Heart right ventricle (tissue), 16 donors: ENCODE results near the gene CLEC16A. TPM values are rescaled to one million over a fixed set of nuclear protein-coding genes. Genes with fewer than 3 reads are reported as not detected.

Source experiments
- ATAC-seq, 8 donors: fragments of 200-7000 bp; cut with Tn5 transposase; one replicate each; pipeline ENCODE4 v1.9.1; 2020; ENCODE audit warnings: mild to moderate bottlenecking in 8 of 8, moderate library complexity in 8 of 8, moderate number of reproducible peaks in 1 of 8
- DNase-seq, 2 donors: peaks; one replicate each; pipeline ENCODE4 v3.0.0-alpha.2; 2020
- H3K27ac ChIP-seq, 10 donors: fragments of 200-600 bp; sonication (generic) in 2 of 10; one replicate each; pipeline versions ENCODE4 v1.5.0 to v1.8.0; 2020 to 2022; ENCODE audit warnings: mild to moderate bottlenecking in 3 of 10
- H3K27me3 ChIP-seq, 7 donors: fragments of 200-600 bp; one replicate each; pipeline ENCODE4 v1.8.0; 2021 to 2022; ENCODE audit warnings: mild to moderate bottlenecking in 2 of 7
- H3K36me3 ChIP-seq, 9 donors: fragments of 200-600 bp; sonication (generic) in 1 of 9; one replicate each; pipeline versions ENCODE4 v1.5.0 to v1.8.0; 2020 to 2022; ENCODE audit warnings: mild to moderate bottlenecking in 2 of 9
- H3K4me1 ChIP-seq, 9 donors: fragments of 200-600 bp; sonication (generic) in 1 of 9; one replicate each; pipeline versions ENCODE4 v1.5.0 to v1.8.0; 2020 to 2022; ENCODE audit warnings: mild to moderate bottlenecking in 4 of 9
- H3K4me3 ChIP-seq, 10 donors: fragments of 200-600 bp; sonication (generic) in 2 of 10; one replicate each; pipeline versions ENCODE4 v1.5.0 to v1.8.0; 2020 to 2022; ENCODE audit warnings: mild to moderate bottlenecking in 7 of 10, moderate library complexity in 2 of 10
- H3K9me3 ChIP-seq, 11 donors: fragments of 200-600 bp in 10 of 11; sonication (generic) in 2 of 11; one replicate each; pipeline versions ENCODE4 v1.5.0 to v1.8.0; 2013 to 2022; ENCODE audit warnings: mild to moderate bottlenecking in 2 of 11, control low read depth in 1 of 11, moderate library complexity in 1 of 11
- WGBS, 2 donors: extraction: QIAGEN DNeasy Blood & Tissue Kit; methylation state at CpG; one replicate each; pipeline ENCODE4 v1.1.7; 2013; ENCODE audit warnings: inconsistent platforms in 1 of 2; 5-methylcytosine and 5-hydroxymethylcytosine counted together
- intact Hi-C, 10 donors: fragments of 100-400 bp; cut with DNase I; formaldehyde crosslinking; loops; one replicate each; pipeline versions ENCODE4 v1.11.1 to v1.14.2; 2022
- polyA plus RNA-seq, 2 donors: library from polyadenylated mRNA; stranded (reverse); fragments of 200-250 nt; gene quantifications; one replicate each; pipeline ENCODE4 v1.2.3, GENCODE V29; 2013
- total RNA-seq, 10 donors: library from RNA; stranded (reverse); fragmentation: NEBNext Ultra II Directional in 3 of 10; extraction: Animal tissue kit (Norgen Biotek cat#: 25700) in 3 of 10; gene quantifications; one replicate each; pipeline versions ENCODE4 v1.2.1 to v1.2.4, GENCODE V29; 2021 to 2023
- TF ChIP-seq, protein P1 (sequence below), 9 donors: fragments of 200-600 bp; sonication (generic) in 2 of 9; IDR thresholded peaks; one replicate each; pipeline versions ENCODE4 v1.5.0 to v1.8.0; 2021 to 2022; ENCODE audit warnings: antibody characterized with exemption in 9 of 9, mild to moderate bottlenecking in 5 of 9, moderate library complexity in 1 of 9
- donor health status: Arrhythmogenic right ventricular cardiomyopathy.
- donor health status: ischemic (EF 13 %, LVEDD 7.1; RV severe dilation, severe dysfunction).
- donor health status: healthy with polysubstance abuse.
- donor health status: DM: no; HTN: yes; CAD: no.
- donor health status: DM: no; HTN: no; CAD: no.
- donor health status: ischemic (EF 25% LVEDD 6.9; RV normal size, moderate dysfunction).
- donor health status: ischemic (EF 25% LVEDD 5.7; RV mildly dilated, moderate dysfunction).
- donor health status: healthy.
- donor health status: DM: yes; HTN: yes; CAD: no.
- donor health status: Ischemic cardiomyopathy.
- donor health status: ischemic (EF 35%, LVEDD 5.7; RV mildly dilated, moderate dysfunction).
- donor health status: nonischemic (EF 11% LVEDD 7.7; RV severe dilation, severe dysfunction).
- donor health status: DM: yes; HTN: yes; CAD: no.
- donor health status: PGD.
- donor health status: ischemic (EF 29% LVEDD 5.4; RV normal size, mild dysfunction).
- donor health status: nonischemic (EF 23%, LVEDD 6.1; RV moderate dilation, normal function).

CLEC16A gene
- total and polyA plus RNA-seq, 12 donors: 12.1 to 30.8 (median 23.0) TPM

DNA sequence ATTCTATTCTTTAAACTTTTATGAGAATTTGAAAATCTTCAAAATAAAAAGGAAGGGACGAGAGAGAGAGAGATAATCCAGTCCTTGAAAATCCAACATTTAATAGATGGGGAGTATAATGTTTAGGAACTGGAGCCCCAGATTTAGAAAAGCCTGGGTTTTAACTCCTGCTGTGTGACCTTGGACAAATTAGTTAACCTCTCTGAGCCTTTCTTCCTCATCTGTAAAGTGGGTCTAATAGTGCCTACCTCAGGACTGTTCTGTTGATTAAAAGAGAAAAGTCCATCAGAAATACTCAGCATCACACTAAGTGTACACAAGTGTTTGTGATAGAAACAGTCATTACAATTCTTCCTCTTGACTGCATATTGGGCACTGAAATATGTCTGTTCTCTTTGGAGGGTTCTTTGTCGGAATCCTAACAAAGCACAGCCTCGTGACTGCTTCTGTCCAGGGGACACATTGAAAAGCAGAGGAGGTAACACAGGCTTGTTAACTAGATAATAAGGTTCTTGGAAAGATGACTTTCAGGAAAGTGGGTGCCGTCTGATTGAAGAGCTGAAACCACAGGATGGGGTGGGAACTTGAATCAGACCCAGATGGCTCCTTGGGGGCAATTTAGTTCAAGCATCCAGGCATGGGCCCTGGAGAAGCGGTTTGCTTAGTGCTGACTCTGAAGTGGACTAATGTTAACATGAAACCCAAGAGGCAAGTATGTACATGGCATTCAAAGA, 128.2 kb downstream of the CLEC16A start:
- Histone ChIP-seq H3K4me3 (no peak overlapping the region), H3K27ac (no peak overlapping the region), H3K4me1 (peaks cover 0 to 2% (median 0%) of the 10 kb centered on the region in 9 donors), H3K27me3 (no peaks in the 10 kb centered on the region), H3K36me3 (peaks cover 0 to 54% (median 0%) of the 10 kb centered on the region in 9 donors), H3K9me3 (no peaks in the 10 kb centered on the region)
- DNase-seq: no peak
- 80 to 84% methylated on average over 5 of the region's 5 CpGs for WGBS, 2 donors
- TF ChIP-seq, protein P1, sequence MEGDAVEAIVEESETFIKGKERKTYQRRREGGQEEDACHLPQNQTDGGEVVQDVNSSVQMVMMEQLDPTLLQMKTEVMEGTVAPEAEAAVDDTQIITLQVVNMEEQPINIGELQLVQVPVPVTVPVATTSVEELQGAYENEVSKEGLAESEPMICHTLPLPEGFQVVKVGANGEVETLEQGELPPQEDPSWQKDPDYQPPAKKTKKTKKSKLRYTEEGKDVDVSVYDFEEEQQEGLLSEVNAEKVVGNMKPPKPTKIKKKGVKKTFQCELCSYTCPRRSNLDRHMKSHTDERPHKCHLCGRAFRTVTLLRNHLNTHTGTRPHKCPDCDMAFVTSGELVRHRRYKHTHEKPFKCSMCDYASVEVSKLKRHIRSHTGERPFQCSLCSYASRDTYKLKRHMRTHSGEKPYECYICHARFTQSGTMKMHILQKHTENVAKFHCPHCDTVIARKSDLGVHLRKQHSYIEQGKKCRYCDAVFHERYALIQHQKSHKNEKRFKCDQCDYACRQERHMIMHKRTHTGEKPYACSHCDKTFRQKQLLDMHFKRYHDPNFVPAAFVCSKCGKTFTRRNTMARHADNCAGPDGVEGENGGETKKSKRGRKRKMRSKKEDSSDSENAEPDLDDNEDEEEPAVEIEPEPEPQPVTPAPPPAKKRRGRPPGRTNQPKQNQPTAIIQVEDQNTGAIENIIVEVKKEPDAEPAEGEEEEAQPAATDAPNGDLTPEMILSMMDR (IDR thresholded peaks at IDR 0.05): no peak
- intact Hi-C loops: loop anchor here in 1 of 10 donors (2.0 kb wide), 1 partner anchor 28 kb away; no protein-coding TSS in a partner anchor
- ATAC-seq: no peak

DNA sequence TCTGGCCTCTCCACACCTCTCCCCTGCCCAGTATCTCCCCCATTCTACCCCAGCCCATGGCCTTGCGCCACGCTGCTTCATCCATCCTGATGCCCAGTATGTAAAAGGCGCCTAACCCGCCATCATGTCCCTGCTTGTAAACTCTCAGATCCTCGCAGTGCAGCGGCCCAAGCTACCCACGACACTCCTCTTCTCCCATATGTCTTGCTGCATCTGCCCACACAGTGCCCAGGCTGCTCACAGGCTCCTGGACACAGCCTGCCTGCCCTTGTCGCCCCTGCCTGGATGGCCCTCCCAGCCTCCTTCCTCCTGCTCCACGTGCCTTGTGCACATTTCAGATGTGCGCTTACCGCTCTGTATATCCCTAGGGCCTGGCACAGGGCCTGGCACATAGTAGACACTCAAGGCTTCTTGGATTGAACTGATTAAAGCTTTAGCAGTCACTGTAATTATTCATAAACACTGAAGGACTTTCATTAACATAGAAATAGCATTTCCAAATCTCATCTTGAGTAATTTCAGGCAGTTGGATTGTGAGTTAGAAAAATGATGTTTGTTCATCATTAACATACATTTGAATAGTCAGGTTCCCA, 129.1 kb downstream of the CLEC16A start:
- no peak overlapping the region for H3K4me3 ChIP-seq
- peaks cover 0 to 7% (median 4%) of the 10 kb centered on the region in 9 donors for H3K4me1 ChIP-seq
- WGBS, 2 donors: 94 to 95% methylated on average over 11 of the region's 11 CpGs
- H3K36me3 ChIP-seq: peaks cover 0 to 46% (median 0%) of the 10 kb centered on the region in 9 donors
- TF ChIP-seq, protein P1 (IDR thresholded peaks at IDR 0.05): no peak
- DNase-seq: no peak
- intact Hi-C loops: loop anchor here in 1 of 10 donors (2.0 kb wide), 1 partner anchor 29 kb away; no protein-coding TSS in a partner anchor
- H3K9me3 ChIP-seq: no peaks in the 10 kb centered on the region
- H3K27me3 ChIP-seq: no peaks in the 10 kb centered on the region
- no peak for ATAC-seq
- H3K27ac ChIP-seq: no peak overlapping the region

DNA sequence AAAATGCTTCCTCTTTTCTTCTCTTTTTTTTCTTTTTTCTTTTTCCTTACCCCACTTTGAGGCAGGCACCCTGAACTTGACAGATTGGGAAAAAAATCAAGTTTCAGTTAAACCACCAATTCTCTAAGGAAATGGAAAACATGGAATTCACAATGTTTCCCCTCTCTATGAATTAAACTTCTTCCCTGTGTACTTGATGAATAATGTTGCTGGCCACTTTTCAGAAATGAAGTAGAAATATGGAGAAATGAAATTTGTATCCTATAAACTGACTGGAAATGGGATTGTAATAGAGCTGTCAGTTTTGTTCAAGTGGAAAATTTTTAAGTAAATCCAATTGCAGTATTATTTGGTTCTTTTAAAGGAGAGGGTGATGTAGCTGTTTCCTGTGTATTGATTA, 129.8 kb downstream of the CLEC16A start:
- TF ChIP-seq, protein P1 (IDR thresholded peaks at IDR 0.05): no peak
- Histone ChIP-seq H3K9me3 (no peaks in the 10 kb centered on the region), H3K4me3 (no peak overlapping the region), H3K4me1 (peaks cover 0 to 13% (median 11%) of the 10 kb centered on the region in 9 donors), H3K27ac (no peak overlapping the region), H3K27me3 (no peaks in the 10 kb centered on the region), H3K36me3 (peaks cover 0 to 40% (median 0%) of the 10 kb centered on the region in 9 donors)
- intact Hi-C loops: no loop called here
- DNase-seq (no peak), ATAC-seq (no peak)

DNA sequence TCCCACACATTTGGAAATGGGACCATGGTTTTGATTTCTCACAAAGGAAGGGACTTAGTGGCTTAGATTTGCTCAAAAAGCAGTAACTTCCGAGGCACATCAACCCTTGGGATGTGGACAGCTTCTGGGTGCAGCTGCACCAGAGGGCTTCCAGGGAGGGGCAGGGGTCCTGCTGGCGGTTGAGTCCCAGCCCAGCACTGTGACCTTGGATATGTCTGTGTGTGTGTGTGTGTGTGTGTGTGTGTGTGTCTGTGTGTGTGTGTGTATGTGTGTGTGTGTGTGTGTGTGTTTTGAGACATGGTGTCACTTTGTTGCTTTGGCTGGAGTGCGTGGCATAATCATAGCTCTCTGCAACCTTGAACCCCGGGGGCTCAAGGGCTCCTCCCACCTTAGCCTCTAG, 130.8 kb downstream of the CLEC16A start:
- 81 to 91% methylated on average over 4 of the region's 4 CpGs for WGBS, 2 donors
- Histone ChIP-seq H3K9me3 (no peaks in the 10 kb centered on the region), H3K4me3 (no peak overlapping the region), H3K27me3 (no peaks in the 10 kb centered on the region), H3K4me1 (peaks cover 0 to 24% (median 13%) of the 10 kb centered on the region in 9 donors), H3K36me3 (peaks cover 0 to 39% (median 0%) of the 10 kb centered on the region in 9 donors), H3K27ac (no peak overlapping the region)
- DNase-seq (no peak), ATAC-seq (no peak)
- TF ChIP-seq, protein P1 (IDR thresholded peaks at IDR 0.05): no peak
- intact Hi-C loops: no loop called here
